Measurements from ENCODE around the gene NCS1. TPM values are rescaled to one million over a fixed set of nuclear protein-coding genes. Genes with fewer than 3 reads are reported as not detected.

The NCS1 gene
- total RNA-seq, 1 experiment from 2014 or later: 27.8 TPM

GRCh38 chr9:130159915-130160670 lies 12.1 kb upstream of the NCS1 start:
- H3K27me3 Mint-ChIP-seq (ENCODE audit: insufficient read depth, unreplicated experiment): no peaks in the 10 kb centered on the region
- intact Hi-C loops (cut with micrococcal nuclease): no loop called here

GRCh38 chr9:130160862-130161470 lies 11.2 kb upstream of the NCS1 start:
- Mint-ChIP-seq H3K27ac (ENCODE audit: low read depth, unreplicated experiment) (no peak overlapping the region), H3K36me3 (ENCODE audit: insufficient read depth, unreplicated experiment) (no peaks in the 10 kb centered on the region), H3K4me3 (ENCODE audit: unreplicated experiment) (no peak overlapping the region), H3K4me1 (ENCODE audit: insufficient read depth, unreplicated experiment) (no peaks in the 10 kb centered on the region), H3K27me3 (ENCODE audit: insufficient read depth, unreplicated experiment) (no peaks in the 10 kb centered on the region), H3K9me3 (ENCODE audit: unreplicated experiment) (no peaks in the 10 kb centered on the region)
- ChIA-PET CTCF (interaction anchor here (0.5 kb wide), 1 partner anchor 21 kb away, joined by 3 read pairs; no protein-coding TSS in a partner anchor), POLR2A (no interaction called here)
- no peak for TF ChIP-seq CTCF (IDR thresholded peaks at IDR 0.05; ENCODE audit: unreplicated experiment)
- no TSS peak for BruUV-seq (replicated peaks)
- DNase-seq (ENCODE audit: unreplicated experiment): no peak
- intact Hi-C loops (cut with micrococcal nuclease): no loop called here

More at GRCh38 chr9:130159915-130160670, 12.1 kb upstream of the NCS1 start:
- ChIA-PET POLR2A (interaction anchor here (0.7 kb wide), 1 partner anchor 49 kb away, joined by 3 read pairs; no protein-coding TSS in a partner anchor), CTCF (no interaction called here)
- no peaks in the 10 kb centered on the region for H3K4me1 Mint-ChIP-seq (ENCODE audit: insufficient read depth, unreplicated experiment)
- H3K36me3 Mint-ChIP-seq (ENCODE audit: insufficient read depth, unreplicated experiment): no peaks in the 10 kb centered on the region
- no peaks in the 10 kb centered on the region for H3K9me3 Mint-ChIP-seq (ENCODE audit: unreplicated experiment)
- BruUV-seq (replicated peaks): no TSS peak
- no peak for TF ChIP-seq CTCF (IDR thresholded peaks at IDR 0.05; ENCODE audit: unreplicated experiment)
- DNase-seq (ENCODE audit: unreplicated experiment): no peak
- no peak overlapping the region for H3K4me3 Mint-ChIP-seq (ENCODE audit: unreplicated experiment)
- H3K27ac Mint-ChIP-seq (ENCODE audit: low read depth, unreplicated experiment): no peak overlapping the region

GRCh38 chr9:130165579-130165978 lies 6.6 kb upstream of the NCS1 start:
- no peak for TF ChIP-seq CTCF (IDR thresholded peaks at IDR 0.05; ENCODE audit: unreplicated experiment)
- CTCF ChIA-PET: no interaction called here
- Mint-ChIP-seq H3K27me3 (ENCODE audit: insufficient read depth, unreplicated experiment) (no peaks in the 10 kb centered on the region), H3K27ac (ENCODE audit: low read depth, unreplicated experiment) (no peak overlapping the region), H3K4me1 (ENCODE audit: insufficient read depth, unreplicated experiment) (no peaks in the 10 kb centered on the region), H3K9me3 (ENCODE audit: unreplicated experiment) (no peaks in the 10 kb centered on the region), H3K36me3 (ENCODE audit: insufficient read depth, unreplicated experiment) (no peaks in the 10 kb centered on the region), H3K4me3 (ENCODE audit: unreplicated experiment) (no peak overlapping the region)
- BruUV-seq (replicated peaks): no TSS peak
- intact Hi-C loops (cut with micrococcal nuclease): no loop called here
- POLR2A ChIA-PET: interaction anchor here (0.6 kb wide), 1 partner anchor 163 kb away, joined by 3 read pairs; no protein-coding TSS in a partner anchor
- DNase-seq (ENCODE audit: unreplicated experiment): no peak

GRCh38 chr9:130166399-130166798 lies 5.8 kb upstream of the NCS1 start:
- Mint-ChIP-seq H3K27me3 (ENCODE audit: insufficient read depth, unreplicated experiment) (no peaks in the 10 kb centered on the region), H3K9me3 (ENCODE audit: unreplicated experiment) (no peaks in the 10 kb centered on the region), H3K36me3 (ENCODE audit: insufficient read depth, unreplicated experiment) (no peaks in the 10 kb centered on the region), H3K4me3 (ENCODE audit: unreplicated experiment) (no peak overlapping the region), H3K4me1 (ENCODE audit: insufficient read depth, unreplicated experiment) (no peaks in the 10 kb centered on the region), H3K27ac (ENCODE audit: low read depth, unreplicated experiment) (no peak overlapping the region)
- CTCF ChIA-PET: no interaction called here
- no TSS peak for BruUV-seq (replicated peaks)
- intact Hi-C loops (cut with micrococcal nuclease): no loop called here
- no peak for DNase-seq (ENCODE audit: unreplicated experiment)
- TF ChIP-seq CTCF (IDR thresholded peaks at IDR 0.05; ENCODE audit: unreplicated experiment): no peak
- POLR2A ChIA-PET: no interaction called here
